GM21447 (cell line): ENCODE measurements around the gene SLC22A4.

Experiments used
- ATAC-seq: cut with Tn5 transposase; IDR thresholded peaks from one replicate; pipeline ENCODE4 v1.9.1; 2021; ENCODE audit not compliant: unreplicated experiment

SLC22A4 gene

DNA sequence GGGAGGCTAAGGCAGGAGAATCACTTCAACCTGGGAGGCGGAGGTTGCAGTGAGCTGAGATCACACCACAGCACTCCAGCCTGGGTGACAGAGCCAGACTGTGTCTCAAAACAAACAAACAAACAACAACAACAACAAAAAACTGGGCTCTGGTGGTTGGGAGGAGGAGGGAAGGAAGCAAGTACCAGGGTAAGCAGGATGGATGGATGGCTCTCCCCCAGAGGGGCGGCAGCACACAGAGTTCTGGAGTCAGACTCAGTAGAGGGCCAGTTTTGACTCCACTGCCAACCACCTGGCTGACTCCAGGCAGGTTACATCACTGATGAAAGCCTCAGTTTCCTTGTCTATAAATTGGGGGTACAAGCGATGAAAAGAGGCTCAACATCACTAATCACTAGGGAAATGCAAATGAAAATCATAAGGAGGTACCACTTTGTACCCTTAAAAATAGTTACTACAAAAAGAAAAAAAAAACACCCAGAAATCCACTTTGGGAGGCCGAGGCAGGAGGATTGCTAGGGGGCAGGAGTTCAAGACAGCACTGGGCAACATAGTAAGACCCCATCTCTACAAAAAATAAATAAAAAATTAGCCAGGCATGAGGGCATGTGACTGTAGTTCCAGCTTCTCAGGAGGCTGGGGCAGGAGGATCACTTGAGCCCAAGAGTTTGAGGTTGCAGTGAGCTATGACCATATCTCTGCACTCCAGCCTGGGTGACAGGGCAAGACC is 3.2 kb downstream of the SLC22A4 start:
- ATAC-seq, result no peak

GRCh38 chr5:132298298-132299212 is 4.4 kb downstream of the SLC22A4 start:
- no peak for ATAC-seq

DNA sequence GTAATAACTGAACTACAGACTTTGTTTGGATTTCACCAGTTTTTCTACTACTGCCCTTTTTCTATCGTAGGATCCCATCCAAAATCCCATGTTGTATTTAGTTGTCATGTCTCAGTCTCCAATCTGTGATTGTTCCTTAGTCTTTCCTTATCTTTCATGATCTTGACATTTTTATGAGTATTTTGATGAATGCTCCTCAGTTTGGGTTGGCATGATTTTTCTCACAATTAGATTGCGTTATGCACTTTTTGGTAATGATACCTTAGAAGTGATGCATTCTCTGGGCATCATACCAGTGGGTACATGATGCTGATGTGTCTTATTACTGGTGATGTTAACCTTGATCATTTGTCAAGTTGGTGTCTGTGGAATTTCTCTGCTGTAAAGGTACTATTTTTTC is 5.7 kb downstream of the SLC22A4 start:
- no peak for ATAC-seq

DNA sequence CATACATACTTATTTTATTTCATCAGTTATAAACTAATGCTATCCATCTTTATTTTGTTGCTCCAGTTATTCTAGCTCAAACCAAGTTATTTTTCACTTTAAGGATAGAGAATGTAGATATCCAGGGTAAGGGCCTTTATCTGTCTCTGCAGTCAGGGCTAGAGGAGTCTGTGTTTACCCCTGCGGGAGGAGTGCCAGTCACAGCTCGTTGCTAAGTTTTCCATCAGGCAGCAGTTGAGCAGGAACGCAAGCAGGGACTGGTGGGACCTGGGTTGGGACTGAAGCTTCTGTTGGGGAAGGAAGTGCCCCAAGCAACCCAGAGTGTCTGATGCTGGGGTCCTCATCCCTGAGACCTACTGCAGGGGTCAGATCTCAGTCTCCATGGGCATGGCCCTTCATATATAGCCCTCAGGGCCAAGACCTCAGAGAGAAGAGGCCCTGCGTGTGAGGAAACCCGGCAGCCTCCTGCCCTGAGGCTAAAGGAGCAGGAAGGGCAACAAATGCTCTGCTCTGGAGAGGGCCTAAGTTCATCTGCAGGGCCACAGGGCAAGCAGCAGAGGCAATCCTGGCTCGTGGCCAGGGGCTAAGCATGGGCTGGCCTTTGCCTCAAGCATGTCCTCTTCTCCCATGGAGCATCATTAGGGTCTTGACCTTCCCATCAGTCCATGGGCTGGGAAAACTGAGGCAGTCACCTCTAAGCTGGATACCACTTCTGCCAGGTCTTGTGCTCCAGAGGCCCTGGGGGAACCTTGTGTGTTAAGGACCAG is 6.6 kb downstream of the SLC22A4 start:
- no peak for ATAC-seq

GRCh38 chr5:132301344-132302271 is 7.4 kb downstream of the SLC22A4 start:
- no peak for ATAC-seq

DNA sequence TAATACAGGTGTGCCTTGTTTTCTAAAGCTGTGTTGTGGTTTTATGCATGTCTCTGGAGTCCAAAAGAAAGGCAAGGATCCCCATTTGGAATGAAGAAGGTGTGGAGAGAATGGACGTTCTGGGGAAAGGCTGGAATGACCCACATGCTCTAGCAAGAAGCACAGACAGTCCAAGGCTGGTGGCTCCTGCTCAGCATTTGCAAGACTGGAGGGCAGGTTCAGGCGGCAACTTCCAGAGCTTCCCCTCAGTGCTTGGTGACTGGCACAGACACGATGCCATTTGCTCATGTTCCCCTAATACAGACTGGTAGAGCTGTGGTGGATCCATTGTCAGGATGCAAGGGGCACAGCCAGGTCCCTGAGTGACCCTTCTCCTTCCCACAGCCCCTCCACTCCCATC is 8.2 kb downstream of the SLC22A4 start:
- no peak for ATAC-seq

DNA sequence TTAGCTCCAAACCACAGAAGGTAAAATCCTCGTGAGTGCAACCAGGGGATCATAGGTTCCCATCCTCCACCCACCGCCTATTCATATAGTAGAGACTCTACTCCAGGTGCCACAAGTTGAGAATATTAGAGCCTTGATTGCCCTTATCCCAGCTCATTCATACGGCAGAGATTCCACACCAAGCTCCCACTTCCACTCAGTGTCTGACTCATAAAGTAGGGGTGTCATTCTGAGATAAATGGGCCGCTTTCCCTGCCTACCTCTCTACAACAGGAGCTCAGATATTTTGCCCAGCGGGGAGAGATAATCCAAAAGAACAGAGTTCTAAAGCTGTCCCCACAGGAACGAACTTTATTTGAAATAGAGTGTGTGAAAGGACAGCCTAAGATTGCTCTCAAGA is 9.4 kb downstream of the SLC22A4 start:
- no peak for ATAC-seq

DNA sequence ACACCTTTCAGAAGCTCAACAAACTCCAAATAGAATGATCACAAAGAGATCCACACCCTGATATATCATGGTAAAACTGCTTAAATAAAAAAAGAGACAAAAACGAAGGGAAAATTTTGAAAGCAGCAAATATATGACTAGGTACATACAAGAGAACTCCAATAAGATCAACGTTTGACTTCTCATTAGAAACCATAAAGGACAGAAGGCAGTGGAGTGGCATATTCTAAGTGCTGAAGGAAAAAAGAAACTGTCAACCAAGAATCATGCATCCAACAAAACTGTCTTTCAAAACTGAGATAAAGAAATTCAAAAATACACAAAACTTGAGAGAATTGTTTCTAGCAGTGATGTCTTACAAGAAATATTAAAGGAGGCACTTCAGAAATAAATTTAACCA is 11.2 kb downstream of the SLC22A4 start:
- no peak for ATAC-seq

DNA sequence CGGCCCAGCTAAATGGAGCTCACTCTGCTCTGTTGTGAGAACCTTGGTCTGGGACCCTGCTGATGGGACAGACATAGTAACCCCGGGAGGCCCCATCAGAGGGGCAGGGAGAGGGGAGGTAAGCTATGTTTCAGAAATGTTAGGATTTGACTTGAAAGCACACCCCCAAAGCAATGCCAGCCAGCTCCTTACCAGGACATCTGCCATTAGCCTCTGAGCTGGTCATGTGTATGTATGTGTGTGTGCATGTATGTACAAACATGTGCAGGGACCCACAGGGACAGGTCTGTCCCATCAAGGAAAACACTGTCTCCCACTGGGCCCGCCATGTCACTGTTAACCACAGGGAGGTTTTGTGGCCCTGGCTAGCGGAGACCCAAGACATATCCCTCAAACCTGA is 14.5 kb downstream of the SLC22A4 start:
- ATAC-seq, result no peak

DNA sequence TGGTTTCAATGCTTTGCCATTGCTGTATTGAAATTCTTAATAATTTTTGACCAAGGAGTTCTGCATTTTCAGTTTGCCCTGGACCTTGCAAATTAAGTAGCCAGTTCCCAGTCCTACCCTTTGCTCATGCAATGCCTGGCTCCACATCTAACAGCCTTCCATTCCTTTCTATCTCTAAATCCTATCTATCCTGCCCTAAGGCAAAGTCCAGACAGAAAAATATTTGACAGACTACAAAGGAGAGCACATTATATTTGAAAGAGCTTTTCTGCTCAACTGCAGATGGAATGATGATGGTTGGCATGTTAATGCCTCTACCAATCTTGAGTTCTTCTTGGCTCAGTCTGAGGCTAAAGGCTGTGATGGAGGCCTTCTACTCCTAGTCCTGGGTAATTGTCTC is 15.5 kb downstream of the SLC22A4 start:
- ATAC-seq, result no peak

DNA sequence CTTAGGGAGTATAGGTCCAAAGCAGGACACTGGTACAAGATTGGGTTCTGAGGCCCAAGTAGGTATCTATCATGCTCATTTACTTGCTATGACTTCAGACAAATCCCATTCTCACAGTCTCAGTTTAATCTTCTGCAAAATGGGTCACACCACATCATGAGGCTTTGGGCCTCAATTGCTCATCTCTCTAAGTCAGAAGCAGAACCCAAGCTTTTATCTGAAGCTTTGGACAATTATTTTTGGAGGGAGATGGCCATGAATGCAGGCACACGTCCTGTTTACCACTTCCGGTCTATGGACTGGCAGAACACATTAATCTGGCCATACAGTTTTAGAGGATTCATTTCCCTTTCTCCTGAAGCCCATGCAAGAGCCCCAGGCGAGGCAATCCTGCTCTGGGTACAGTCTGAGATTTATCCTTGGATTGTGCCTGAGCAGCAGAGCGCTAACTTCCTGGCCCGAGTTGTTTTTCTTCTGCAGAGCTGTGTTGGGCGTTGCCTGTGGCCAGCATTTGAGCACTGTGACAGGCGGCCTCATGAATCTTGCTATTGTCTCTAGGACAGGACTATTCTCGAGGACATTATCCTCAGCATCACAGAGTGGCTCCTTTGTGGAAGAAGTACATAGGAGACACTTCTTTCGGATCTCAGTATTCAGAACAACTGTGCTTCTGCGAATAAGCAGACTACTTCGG is 16.1 kb downstream of the SLC22A4 start:
- no peak for ATAC-seq

- ATAC-seq, result no peak
These were observed 19.2 kb downstream of the SLC22A4 start for GRCh38 chr5:132313366-132313765.

- no peak for ATAC-seq
These were observed 19.8 kb downstream of the SLC22A4 start for GRCh38 chr5:132313961-132314432.

- no peak for ATAC-seq
These were observed 21.4 kb downstream of the SLC22A4 start for GRCh38 chr5:132315529-132316067.

DNA sequence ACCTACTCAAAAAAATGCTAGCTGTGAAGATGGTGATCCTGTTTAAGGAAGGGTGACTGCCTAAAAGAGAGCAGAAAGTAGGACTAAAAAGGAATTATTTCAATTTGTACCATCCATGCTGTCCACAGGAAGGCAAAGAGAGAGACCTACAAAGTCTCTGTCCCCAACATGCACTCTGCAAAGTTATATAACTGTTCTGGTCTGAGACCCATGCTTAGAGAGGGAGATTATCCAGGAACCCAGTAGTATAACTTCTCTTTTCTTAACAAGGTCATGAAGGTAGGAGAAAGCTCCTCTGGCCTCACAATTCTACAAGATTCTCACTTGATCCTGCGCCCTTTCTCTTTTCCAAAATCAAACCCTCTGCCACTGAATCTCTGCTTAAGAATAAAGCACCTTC is 25.8 kb downstream of the SLC22A4 start:
- no peak for ATAC-seq

DNA sequence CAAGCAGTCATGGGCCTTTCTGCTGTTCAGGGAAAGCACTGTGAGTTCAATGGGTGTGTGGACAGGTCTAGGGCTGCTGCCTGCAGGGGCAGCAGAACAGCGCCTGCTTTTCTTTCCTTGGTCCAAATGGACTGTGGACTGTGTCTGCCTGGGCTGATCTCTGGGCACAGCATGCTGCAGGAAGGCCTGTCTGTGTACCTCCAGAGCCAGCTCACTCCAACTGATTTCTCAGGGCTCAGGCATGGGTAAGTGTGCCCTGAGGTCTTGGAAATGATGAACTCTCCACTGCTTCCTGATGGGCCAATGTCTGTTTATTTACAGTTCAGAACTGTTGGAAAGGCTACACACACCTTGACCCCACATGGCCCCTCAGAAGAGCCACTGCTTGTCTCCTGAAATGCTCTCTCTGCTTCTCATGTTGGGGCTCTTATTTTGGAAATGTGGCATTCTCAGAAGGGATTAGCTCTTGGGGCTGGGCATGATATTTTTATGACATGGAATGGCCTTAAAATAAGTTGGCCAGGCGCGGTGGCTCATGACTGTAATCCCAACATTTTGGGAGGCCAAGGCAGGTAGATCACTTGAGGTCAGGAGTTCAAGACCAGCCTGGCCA is 27.0 kb downstream of the SLC22A4 start:
- no peak for ATAC-seq

DNA sequence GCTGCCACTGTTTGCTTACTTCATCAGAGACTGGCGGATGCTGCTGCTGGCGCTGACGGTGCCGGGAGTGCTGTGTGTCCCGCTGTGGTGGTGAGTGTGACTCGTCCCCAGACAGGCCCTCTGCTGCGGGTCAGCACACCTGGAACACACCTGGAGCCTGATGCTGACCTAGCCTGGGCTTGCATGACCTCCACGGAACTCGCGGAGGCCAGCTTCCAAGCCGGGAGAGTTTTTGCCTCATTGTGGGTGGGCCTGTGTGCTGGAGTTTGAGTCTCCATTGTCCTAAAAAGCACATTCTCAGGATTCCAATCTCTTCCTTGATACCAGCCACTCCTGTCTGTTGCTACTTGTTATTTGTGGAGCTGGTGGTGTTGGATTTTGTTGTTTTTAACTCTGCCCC is 28.1 kb downstream of the SLC22A4 start:
- no peak for ATAC-seq

- no peak for ATAC-seq
These were observed 29.0 kb downstream of the SLC22A4 start for GRCh38 chr5:132323202-132323601.

DNA sequence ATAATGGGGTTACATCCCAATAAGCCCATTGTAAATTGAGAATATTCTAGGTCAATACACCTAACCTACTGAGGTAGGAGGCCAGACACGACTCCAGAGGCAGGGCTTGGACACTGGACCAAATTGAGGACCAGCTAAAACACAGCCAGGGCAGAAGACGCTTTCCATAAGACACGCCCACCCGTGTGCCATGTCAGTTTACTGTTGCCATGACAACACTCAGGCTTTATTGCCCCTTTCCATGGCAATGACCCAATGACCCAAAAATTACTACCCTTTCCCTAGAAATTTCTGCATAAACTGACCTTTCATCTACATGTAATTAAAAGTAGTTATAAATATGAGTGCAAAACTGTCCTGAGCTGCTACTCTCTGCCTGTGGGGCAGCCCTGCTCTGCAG is 31.5 kb downstream of the SLC22A4 start:
- ATAC-seq, result no peak
